Sigmoid colon (tissue), 7 donors: ENCODE data around the gene FNIP1. TPM values are rescaled to one million over a fixed set of nuclear protein-coding genes. Genes with fewer than 3 reads are reported as not detected.

ENCODE experiments used
- DNase-seq: peaks from one replicate; pipeline ENCODE4 v3.0.0-alpha.2; 2019
- H3K27ac ChIP-seq, 4 donors: fragments of 200-600 bp; sonication (generic); one replicate each; pipeline ENCODE4 v1.5.1; 2016 to 2019; ENCODE audit warnings: mild to moderate bottlenecking in 1 of 4
- H3K27me3 ChIP-seq, 3 donors: fragments of 200-600 bp; sonication (generic); one replicate each; pipeline ENCODE4 v1.5.1; 2019; ENCODE audit warnings: mild to moderate bottlenecking in 1 of 3
- H3K36me3 ChIP-seq, 4 donors: fragments of 200-600 bp; sonication (generic); one replicate each; pipeline ENCODE4 v1.5.1; 2016 to 2019
- H3K4me1 ChIP-seq, 4 donors: fragments of 200-600 bp; sonication (generic); one replicate each; pipeline ENCODE4 v1.5.1; 2017 to 2019
- H3K4me3 ChIP-seq, 4 donors: fragments of 200-600 bp; sonication (generic); one replicate each; pipeline ENCODE4 v1.5.1; 2017 to 2019; ENCODE audit warnings: mild to moderate bottlenecking in 2 of 4, moderate library complexity in 1 of 4
- H3K9me3 ChIP-seq, 4 donors: fragments of 200-600 bp in 3 of 4; sonication (generic) in 3 of 4; one replicate each; pipeline versions ENCODE4 v1.5.1 to v1.6.1; 2013 to 2019
- EP300 ChIP-seq, 4 donors: sonication (generic); formaldehyde crosslinking; IDR thresholded peaks; one replicate each; pipeline ENCODE4 v1.6.1; 2017; ENCODE audit warnings: antibody characterized with exemption in 4 of 4
- POLR2A ChIP-seq, 2 donors: fragments of 450-650 bp; IDR thresholded peaks; one replicate each; pipeline ENCODE4 v1.6.1; 2016; ENCODE audit warnings: antibody characterized with exemption in 2 of 2, mild to moderate bottlenecking in 2 of 2, moderate library complexity in 2 of 2
- POLR2AphosphoS5 ChIP-seq, 4 donors: sonication (generic); formaldehyde crosslinking; IDR thresholded peaks; one replicate each; pipeline ENCODE4 v1.6.1; 2017; ENCODE audit warnings: antibody characterized with exemption in 4 of 4
- WGBS, 2 donors: extraction: QIAGEN DNeasy Blood & Tissue Kit; methylation state at CpG; one replicate each; pipeline ENCODE4 v1.1.7; 2013; 5-methylcytosine and 5-hydroxymethylcytosine counted together
- intact Hi-C: fragments of 100-400 bp; cut with DNase I; formaldehyde crosslinking; loops from one replicate; pipeline ENCODE4 v1.15.1; 2023
- polyA plus RNA-seq, 3 donors: library from polyadenylated mRNA; stranded (reverse); fragments of 200-250 nt; gene quantifications; one replicate each; pipeline ENCODE4 v1.2.3, GENCODE V29; 2013
- total RNA-seq, 4 donors: library from RNA; depleted of rRNA; stranded (reverse); fragments of >200 nt; gene quantifications; one replicate each; pipeline ENCODE4 v1.1.0, GENCODE V29; 2016
- TF ChIP-seq, protein P1 (sequence below), 4 experiments: fragments of 450-650 bp in 3 of 4; fragments of 200-600 bp in 1 of 4; IDR thresholded peaks; one replicate each; pipeline ENCODE4 v1.5.1; 2016 to 2019; ENCODE audit warnings: antibody characterized with exemption in 4 of 4, mild to moderate bottlenecking in 3 of 4, moderate library complexity in 2 of 4
- donor health status: healthy with polysubstance abuse.
- donor health status: Bipolar disorder and iron deficiency.
- donor health status: healthy.

Gene FNIP1
- total and polyA plus RNA-seq, 7 donors, result 3.6 to 74.4 (median 46.4) TPM

DNA sequence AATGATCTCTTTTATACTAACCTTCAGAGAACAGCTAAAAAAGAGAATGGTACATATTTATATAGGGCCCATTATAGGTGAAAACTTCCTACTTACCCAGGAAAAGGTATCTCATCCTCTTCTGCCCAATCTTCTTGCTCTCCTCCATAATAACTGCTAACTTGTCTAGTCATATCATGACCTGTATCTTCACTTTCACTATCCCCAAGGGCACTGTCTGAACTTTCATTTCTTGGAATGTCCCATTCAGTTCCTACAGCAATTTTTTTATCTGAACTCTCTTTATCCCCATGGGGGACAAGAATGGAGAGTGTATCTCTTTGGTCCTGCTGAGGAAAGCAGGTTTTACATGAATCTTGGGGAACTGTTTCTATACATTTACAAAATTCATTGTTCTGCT lies 125.4 kb downstream of the FNIP1 start:
- peaks cover 0 to 48% (median 6%) of the 10 kb centered on the region in 4 donors for H3K36me3 ChIP-seq

DNA sequence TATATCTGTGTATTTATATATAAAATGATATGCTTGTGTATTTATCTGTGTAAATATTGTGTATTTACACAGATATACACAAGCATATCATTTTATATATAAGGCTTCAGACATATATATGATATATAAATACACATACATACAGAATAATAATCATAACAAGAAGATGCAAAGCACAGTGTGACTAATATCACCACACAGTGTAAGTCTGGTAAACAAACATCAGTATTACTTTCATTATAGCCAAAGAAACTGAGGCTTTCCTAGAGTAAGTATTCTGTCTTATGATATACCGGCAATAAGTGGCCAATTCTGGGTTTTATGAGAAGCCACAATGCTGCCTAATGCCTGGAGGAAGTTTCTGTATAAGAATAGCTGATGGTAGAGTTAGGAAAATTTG lies 131.9 kb downstream of the FNIP1 start:
- intact Hi-C loops, result no loop called here

More for the DNA sequence above, 125.4 kb downstream of the FNIP1 start:
- DNase-seq, result no peak
- Histone ChIP-seq H3K27me3 (no peaks in the 10 kb centered on the region), H3K9me3 (no peaks in the 10 kb centered on the region), H3K4me3 (no peak overlapping the region), H3K27ac (peak overlapping the region; percentile 76 to 90 (median 86)), H3K4me1 (peaks cover 0 to 66% (median 51%) of the 10 kb centered on the region in 4 donors)
- TF ChIP-seq EP300 (IDR thresholded peaks at IDR 0.05), result no peak
- no peak for TF ChIP-seq POLR2A (IDR thresholded peaks at IDR 0.05)
- TF ChIP-seq POLR2AphosphoS5 (IDR thresholded peaks at IDR 0.05), result peak in 3 of 4 donors; percentile 11 to 46 (median 24)
- TF ChIP-seq, protein P1, sequence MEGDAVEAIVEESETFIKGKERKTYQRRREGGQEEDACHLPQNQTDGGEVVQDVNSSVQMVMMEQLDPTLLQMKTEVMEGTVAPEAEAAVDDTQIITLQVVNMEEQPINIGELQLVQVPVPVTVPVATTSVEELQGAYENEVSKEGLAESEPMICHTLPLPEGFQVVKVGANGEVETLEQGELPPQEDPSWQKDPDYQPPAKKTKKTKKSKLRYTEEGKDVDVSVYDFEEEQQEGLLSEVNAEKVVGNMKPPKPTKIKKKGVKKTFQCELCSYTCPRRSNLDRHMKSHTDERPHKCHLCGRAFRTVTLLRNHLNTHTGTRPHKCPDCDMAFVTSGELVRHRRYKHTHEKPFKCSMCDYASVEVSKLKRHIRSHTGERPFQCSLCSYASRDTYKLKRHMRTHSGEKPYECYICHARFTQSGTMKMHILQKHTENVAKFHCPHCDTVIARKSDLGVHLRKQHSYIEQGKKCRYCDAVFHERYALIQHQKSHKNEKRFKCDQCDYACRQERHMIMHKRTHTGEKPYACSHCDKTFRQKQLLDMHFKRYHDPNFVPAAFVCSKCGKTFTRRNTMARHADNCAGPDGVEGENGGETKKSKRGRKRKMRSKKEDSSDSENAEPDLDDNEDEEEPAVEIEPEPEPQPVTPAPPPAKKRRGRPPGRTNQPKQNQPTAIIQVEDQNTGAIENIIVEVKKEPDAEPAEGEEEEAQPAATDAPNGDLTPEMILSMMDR (IDR thresholded peaks at IDR 0.05), result no peak
- intact Hi-C loops, result no loop called here

DNA sequence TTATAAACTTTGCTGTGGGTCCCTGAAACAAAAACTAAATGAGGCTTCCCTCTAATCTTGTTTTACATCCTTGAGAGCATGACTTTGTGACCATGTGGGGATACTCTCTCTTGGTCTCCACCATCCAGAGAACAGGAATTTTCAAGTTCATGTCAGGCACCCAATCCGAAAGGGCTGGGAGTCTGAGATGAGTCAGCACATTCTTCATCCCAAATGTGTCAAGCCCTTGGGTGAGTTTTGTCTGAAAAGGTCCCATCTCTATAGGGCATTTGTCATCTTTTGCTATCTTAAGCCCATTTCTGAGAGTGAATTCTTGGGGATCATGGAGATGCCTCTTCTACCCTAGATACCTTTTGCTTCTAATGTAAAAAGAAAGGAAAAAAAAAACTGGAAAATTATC lies 134.9 kb downstream of the FNIP1 start:
- intact Hi-C loops, result no loop called here
- WGBS, 2 donors, result 93 to 98% methylated on average over 1 of the region's 1 CpG

More for the DNA sequence above, 131.9 kb downstream of the FNIP1 start:
- Histone ChIP-seq H3K9me3 (peaks cover 0 to 3% (median 0%) of the 10 kb centered on the region in 4 donors), H3K27me3 (no peaks in the 10 kb centered on the region), H3K27ac (no peak overlapping the region), H3K4me3 (no peak overlapping the region), H3K36me3 (peaks cover 0 to 62% (median 4%) of the 10 kb centered on the region in 4 donors), H3K4me1 (peaks cover 0 to 22% (median 8%) of the 10 kb centered on the region in 4 donors)
- 86 to 97% methylated on average over 1 of the region's 1 CpG for WGBS, 2 donors
- no peak for DNase-seq
- no peak for TF ChIP-seq POLR2AphosphoS5 (IDR thresholded peaks at IDR 0.05)
- no peak for TF ChIP-seq POLR2A (IDR thresholded peaks at IDR 0.05)
- TF ChIP-seq EP300 (IDR thresholded peaks at IDR 0.05), result no peak
- TF ChIP-seq, protein P1 (IDR thresholded peaks at IDR 0.05), result no peak

DNA sequence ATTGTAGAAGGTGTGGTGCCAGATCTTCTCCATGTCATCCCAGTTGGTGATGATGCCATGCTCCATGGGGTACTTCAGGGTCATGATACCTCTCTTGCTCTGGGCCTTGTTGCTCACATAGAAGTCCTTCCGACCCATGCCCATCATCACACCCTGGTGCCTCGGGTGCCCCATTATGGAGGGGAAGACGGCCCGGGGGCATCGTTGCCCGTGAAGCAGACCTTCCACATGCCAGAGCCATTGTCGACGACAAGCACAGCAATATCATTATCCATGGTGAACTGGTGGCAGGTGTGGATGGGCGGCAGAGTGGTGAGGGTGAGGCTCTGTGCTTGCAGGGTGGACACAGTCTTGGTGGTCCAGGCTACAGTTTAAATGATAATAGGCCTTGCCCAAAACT lies 137.0 kb downstream of the FNIP1 start:
- H3K27me3 ChIP-seq, result no peaks in the 10 kb centered on the region
- H3K27ac ChIP-seq, result no peak overlapping the region
- peaks cover 0 to 3% (median 0%) of the 10 kb centered on the region in 4 donors for H3K9me3 ChIP-seq
- DNase-seq, result no peak
- WGBS, 2 donors, result 99% methylated on average over 9 of the region's 9 CpGs
- no peak overlapping the region for H3K4me3 ChIP-seq
- TF ChIP-seq, protein P1 (IDR thresholded peaks at IDR 0.05), result no peak
- no peak for TF ChIP-seq POLR2AphosphoS5 (IDR thresholded peaks at IDR 0.05)
- TF ChIP-seq POLR2A (IDR thresholded peaks at IDR 0.05), result no peak
- TF ChIP-seq EP300 (IDR thresholded peaks at IDR 0.05), result no peak
- H3K4me1 ChIP-seq, result peaks cover 0 to 4% (median 0%) of the 10 kb centered on the region in 4 donors
- peaks cover 7 to 52% (median 14%) of the 10 kb centered on the region in 4 donors for H3K36me3 ChIP-seq
- intact Hi-C loops, result no loop called here

More for the DNA sequence above, 134.9 kb downstream of the FNIP1 start:
- H3K27me3 ChIP-seq, result no peaks in the 10 kb centered on the region
- H3K4me3 ChIP-seq, result no peak overlapping the region
- H3K4me1 ChIP-seq, result no peaks in the 10 kb centered on the region
- H3K36me3 ChIP-seq, result peaks cover 7 to 52% (median 14%) of the 10 kb centered on the region in 4 donors
- TF ChIP-seq, protein P1 (IDR thresholded peaks at IDR 0.05), result no peak
- no peak for TF ChIP-seq POLR2A (IDR thresholded peaks at IDR 0.05)
- no peak for TF ChIP-seq EP300 (IDR thresholded peaks at IDR 0.05)
- TF ChIP-seq POLR2AphosphoS5 (IDR thresholded peaks at IDR 0.05), result no peak
- peaks cover 0 to 3% (median 0%) of the 10 kb centered on the region in 4 donors for H3K9me3 ChIP-seq
- no peak overlapping the region for H3K27ac ChIP-seq
- DNase-seq, result no peak

DNA sequence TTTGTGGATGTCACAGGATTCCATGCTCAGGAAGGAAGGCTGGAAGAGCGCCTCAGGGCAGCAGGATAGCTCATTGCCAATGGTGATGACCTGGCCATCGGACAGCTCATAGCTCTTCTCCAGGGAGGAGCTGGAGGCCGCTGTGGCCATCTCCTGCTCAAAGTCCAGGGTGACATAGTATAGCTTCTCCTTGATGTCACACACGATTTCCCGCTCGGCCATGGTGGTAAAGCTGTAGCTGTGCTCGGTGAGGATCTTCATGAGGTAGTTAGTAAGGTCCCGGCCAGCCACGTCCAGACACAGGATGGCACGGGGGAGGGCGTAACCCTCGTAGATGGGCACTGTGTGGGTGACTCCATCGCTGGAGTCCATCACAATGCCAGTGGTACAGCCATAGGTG lies 137.5 kb downstream of the FNIP1 start:
- intact Hi-C loops, result no loop called here
- Histone ChIP-seq H3K36me3 (peaks cover 7 to 51% (median 14%) of the 10 kb centered on the region in 4 donors), H3K4me1 (peaks cover 0 to 4% (median 0%) of the 10 kb centered on the region in 4 donors), H3K4me3 (no peak overlapping the region), H3K9me3 (peaks cover 0 to 3% (median 0%) of the 10 kb centered on the region in 4 donors), H3K27me3 (no peaks in the 10 kb centered on the region), H3K27ac (no peak overlapping the region)
- 98 to 99% methylated on average over 13 of the region's 13 CpGs for WGBS, 2 donors
- DNase-seq, result no peak
- TF ChIP-seq EP300 (IDR thresholded peaks at IDR 0.05) (no peak), POLR2AphosphoS5 (IDR thresholded peaks at IDR 0.05) (no peak), POLR2A (IDR thresholded peaks at IDR 0.05) (no peak)
- TF ChIP-seq, protein P1 (IDR thresholded peaks at IDR 0.05), result no peak
